HL-60 (cell line): ENCODE measurements around the gene SEC61A1.

Experiments
- GABPA ChIP-seq: IDR thresholded peaks from 2 replicates; pipeline ENCODE4 v1.6.1; 2012; ENCODE audit warnings: low read depth
- POLR2AphosphoS5 ChIP-seq: IDR thresholded peaks from 2 replicates; pipeline ENCODE4 v1.6.1; 2012; ENCODE audit warnings: low read depth
- SPI1 ChIP-seq: IDR thresholded peaks from 2 replicates; pipeline ENCODE4 v1.6.1; 2012; ENCODE audit warnings: low read depth, mild to moderate bottlenecking, borderline replicate concordance
- TF ChIP-seq, protein P1 (sequence below): IDR thresholded peaks from one replicate; pipeline ENCODE4 v1.5.1; 2011; ENCODE audit warnings: low read length, control low read depth, inconsistent platforms; ENCODE audit not compliant: insufficient read depth
- TF ChIP-seq, protein P2 (sequence below): IDR thresholded peaks from 2 replicates; pipeline ENCODE4 v1.6.1; 2012; ENCODE audit warnings: low read depth; ENCODE audit not compliant: insufficient replicate concordance

- TF ChIP-seq, protein P1, sequence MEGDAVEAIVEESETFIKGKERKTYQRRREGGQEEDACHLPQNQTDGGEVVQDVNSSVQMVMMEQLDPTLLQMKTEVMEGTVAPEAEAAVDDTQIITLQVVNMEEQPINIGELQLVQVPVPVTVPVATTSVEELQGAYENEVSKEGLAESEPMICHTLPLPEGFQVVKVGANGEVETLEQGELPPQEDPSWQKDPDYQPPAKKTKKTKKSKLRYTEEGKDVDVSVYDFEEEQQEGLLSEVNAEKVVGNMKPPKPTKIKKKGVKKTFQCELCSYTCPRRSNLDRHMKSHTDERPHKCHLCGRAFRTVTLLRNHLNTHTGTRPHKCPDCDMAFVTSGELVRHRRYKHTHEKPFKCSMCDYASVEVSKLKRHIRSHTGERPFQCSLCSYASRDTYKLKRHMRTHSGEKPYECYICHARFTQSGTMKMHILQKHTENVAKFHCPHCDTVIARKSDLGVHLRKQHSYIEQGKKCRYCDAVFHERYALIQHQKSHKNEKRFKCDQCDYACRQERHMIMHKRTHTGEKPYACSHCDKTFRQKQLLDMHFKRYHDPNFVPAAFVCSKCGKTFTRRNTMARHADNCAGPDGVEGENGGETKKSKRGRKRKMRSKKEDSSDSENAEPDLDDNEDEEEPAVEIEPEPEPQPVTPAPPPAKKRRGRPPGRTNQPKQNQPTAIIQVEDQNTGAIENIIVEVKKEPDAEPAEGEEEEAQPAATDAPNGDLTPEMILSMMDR = no peak
- TF ChIP-seq POLR2AphosphoS5 (no peak), GABPA (no peak), SPI1 (no peak)
- TF ChIP-seq, protein P2, sequence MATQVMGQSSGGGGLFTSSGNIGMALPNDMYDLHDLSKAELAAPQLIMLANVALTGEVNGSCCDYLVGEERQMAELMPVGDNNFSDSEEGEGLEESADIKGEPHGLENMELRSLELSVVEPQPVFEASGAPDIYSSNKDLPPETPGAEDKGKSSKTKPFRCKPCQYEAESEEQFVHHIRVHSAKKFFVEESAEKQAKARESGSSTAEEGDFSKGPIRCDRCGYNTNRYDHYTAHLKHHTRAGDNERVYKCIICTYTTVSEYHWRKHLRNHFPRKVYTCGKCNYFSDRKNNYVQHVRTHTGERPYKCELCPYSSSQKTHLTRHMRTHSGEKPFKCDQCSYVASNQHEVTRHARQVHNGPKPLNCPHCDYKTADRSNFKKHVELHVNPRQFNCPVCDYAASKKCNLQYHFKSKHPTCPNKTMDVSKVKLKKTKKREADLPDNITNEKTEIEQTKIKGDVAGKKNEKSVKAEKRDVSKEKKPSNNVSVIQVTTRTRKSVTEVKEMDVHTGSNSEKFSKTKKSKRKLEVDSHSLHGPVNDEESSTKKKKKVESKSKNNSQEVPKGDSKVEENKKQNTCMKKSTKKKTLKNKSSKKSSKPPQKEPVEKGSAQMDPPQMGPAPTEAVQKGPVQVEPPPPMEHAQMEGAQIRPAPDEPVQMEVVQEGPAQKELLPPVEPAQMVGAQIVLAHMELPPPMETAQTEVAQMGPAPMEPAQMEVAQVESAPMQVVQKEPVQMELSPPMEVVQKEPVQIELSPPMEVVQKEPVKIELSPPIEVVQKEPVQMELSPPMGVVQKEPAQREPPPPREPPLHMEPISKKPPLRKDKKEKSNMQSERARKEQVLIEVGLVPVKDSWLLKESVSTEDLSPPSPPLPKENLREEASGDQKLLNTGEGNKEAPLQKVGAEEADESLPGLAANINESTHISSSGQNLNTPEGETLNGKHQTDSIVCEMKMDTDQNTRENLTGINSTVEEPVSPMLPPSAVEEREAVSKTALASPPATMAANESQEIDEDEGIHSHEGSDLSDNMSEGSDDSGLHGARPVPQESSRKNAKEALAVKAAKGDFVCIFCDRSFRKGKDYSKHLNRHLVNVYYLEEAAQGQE = no peak
These were observed 42.3 kb downstream of the SEC61A1 start for GRCh38 chr3:128094295-128095151.
